Activated T-cell treated with anti-CD3 and anti-CD28 coated beads for 4 hours (primary cell): ENCODE data around the gene SLC12A8.

Experiments used
- DNase-seq: peaks from one replicate; pipeline ENCODE4 v3.0.0-alpha.2; 2020

Gene SLC12A8

DNA sequence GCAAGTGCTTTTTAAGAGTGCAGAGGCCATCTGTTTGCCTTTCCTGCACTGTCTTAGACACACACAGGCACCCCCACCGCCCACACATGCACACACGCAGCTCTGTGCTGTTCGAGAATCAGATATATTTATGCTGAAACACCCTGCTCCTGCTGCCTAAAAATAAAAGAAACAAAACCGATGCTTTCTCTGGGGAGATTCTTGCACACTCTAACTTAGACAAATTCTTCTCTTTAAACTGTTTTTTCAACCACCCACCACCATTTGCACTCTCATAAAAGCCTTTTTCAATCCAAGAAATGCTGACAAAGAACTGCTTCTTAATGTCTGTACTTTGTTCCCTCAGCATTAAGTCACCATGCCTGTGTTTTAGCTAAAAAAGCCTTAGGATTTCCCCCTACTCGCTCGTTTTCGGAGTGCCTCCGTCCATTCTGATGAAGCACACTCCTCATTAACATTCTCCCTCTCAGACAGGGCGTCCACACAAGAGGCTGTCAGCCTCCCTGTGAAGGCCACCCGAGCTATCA lies 26.2 kb downstream of the SLC12A8 start:
- peak; percentile 12 for DNase-seq

GRCh38 chr3:125185805-125186204 lies 26.7 kb downstream of the SLC12A8 start:
- no peak for DNase-seq

GRCh38 chr3:125179884-125180240 lies 32.7 kb downstream of the SLC12A8 start:
- no peak for DNase-seq

DNA sequence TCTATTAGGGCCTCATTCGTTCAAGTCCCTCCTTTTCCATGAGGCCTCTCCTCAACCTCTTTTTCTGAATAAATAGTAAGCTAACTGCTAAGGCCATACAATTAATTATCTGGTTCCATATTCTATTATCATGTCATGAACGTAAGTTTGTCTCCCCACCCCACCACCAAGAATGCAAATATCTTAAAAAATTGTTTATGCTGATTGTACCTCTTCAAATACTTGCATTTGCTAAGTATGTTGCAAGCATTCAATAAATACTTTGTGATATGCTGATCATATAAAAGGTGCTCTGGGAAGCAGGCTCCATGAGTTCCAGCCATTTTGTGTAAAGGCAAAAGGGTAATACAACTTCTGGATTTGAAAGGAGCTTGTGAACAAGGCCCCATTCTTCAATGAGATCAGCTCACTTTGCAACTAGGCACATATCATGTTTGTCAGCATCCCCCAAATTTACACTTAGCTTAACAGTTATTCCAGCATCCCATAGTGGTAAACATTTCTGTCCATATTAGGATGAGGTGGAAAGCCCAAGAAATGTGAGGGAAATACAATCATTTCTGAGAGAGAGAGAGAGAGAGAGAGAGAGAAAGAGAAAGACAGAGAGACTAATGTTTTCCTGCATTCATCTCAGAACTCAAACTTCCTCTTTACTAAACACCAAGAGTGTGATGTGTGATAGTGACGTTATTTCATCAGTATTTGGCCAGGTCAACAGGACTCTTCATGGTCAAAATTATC lies 33.2 kb downstream of the SLC12A8 start:
- no peak for DNase-seq

DNA sequence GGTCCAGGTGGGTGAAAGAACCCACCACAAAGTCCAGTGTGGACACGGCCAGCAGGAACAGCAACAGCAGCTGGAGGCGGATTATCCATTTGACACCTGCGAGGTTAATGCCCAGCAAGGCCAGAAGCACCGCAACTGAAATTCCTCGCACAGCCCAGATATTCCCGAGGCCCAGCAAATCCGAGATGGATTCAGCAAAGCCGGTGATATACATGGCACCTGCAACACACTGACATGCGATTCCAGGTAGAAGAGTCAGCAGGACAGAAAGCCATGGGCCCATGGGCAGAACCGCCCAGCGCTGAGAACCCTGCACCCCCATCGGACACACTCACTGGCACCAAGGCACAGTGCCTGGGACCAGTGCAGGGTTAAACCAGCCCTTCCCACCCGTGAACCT lies 34.8 kb downstream of the SLC12A8 start:
- DNase-seq = no peak

- DNase-seq = no peak
Measured at GRCh38 chr3:125175295-125176078, 37.1 kb downstream of the SLC12A8 start.

DNA sequence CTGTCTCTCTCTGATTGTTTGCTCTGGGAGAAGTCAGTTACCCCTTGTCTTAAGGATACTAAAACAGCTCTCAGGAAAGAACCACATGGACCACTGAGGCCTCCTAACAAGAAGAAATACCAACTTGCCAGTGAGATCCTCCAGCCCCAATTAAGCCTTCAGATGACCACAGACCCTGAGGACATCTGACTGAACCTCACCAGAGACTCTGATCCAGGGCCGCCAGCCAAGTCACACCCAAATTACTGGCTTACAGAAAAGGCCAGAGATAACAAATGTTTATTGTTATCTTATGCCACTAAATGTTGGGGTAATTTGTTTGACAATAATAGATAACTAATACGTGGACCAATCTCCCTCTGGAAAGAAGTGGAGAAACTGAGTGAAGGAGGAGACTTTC lies 40.2 kb downstream of the SLC12A8 start:
- no peak for DNase-seq

- DNase-seq = no peak
Measured at GRCh38 chr3:125168711-125169393, 43.7 kb downstream of the SLC12A8 start.

- no peak for DNase-seq
Measured at GRCh38 chr3:125166599-125167136, 45.9 kb downstream of the SLC12A8 start.

DNA sequence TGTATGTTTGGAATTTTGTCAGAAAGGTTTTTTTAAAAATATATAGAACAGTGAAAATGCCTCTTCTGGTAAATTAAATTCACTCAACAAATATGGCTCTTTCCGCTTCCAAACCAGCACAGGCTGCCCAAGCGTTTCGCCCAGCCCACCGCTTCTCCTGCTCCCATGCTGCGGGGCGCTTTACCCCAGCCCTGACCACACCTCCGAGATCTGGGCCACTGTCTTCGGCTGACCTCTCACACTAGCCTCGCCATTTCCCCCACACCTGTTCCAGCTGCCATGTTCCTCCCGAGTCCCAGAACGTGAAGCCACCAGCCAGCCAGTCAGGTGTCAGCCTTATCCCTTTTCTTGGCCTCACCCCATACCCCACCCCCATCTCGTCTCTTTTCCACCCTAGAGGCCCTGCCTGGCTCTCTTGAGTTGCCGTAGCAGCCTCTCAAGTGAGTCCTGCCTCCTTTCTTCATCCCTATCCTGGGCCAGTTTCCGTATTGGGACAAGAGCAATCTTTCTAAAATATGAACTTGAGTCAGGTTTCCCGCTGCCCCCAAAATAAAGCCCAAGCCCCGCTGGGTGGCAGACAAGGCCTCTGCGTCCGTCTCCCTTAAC lies 46.5 kb downstream of the SLC12A8 start:
- no peak for DNase-seq

DNA sequence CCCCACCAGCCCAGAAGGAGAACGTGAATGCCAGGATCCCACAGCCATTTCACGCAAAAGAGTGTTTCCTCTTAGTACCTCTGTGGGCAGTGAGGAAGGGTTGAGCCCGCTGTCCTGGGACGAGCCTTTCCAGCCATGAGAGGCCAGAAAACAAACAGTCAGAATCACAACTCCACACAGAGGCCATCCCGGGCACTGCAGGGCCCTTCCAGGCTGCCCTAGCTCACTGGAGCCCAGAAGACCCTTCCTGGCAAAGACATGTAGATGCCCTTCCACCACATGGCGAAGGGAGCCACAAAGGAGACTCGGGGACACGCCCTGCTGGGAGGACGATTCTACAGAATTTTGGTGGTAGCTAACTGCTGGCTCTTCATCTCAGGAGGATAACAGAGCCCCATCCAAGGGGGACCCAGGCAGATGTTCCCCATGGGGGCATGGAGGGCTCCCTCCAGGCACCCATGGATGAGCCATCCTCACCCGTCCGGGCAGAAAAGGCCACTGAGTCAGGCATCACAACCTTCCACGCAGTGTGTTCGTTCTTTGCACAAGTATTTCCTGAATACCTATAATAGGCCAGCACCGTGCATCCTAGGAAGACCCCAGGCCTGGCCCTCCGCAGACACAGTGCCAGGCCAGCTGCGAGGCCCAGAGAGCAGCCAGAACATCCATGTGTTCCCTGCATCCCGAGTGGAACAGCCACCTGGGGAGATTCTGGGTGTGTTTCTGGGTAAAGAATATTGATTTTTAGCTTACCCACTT lies 47.2 kb downstream of the SLC12A8 start:
- DNase-seq = no peak

- DNase-seq = no peak
Measured at GRCh38 chr3:125163739-125164601, 48.6 kb downstream of the SLC12A8 start.

GRCh38 chr3:125161607-125162219 lies 50.8 kb downstream of the SLC12A8 start:
- no peak for DNase-seq

DNA sequence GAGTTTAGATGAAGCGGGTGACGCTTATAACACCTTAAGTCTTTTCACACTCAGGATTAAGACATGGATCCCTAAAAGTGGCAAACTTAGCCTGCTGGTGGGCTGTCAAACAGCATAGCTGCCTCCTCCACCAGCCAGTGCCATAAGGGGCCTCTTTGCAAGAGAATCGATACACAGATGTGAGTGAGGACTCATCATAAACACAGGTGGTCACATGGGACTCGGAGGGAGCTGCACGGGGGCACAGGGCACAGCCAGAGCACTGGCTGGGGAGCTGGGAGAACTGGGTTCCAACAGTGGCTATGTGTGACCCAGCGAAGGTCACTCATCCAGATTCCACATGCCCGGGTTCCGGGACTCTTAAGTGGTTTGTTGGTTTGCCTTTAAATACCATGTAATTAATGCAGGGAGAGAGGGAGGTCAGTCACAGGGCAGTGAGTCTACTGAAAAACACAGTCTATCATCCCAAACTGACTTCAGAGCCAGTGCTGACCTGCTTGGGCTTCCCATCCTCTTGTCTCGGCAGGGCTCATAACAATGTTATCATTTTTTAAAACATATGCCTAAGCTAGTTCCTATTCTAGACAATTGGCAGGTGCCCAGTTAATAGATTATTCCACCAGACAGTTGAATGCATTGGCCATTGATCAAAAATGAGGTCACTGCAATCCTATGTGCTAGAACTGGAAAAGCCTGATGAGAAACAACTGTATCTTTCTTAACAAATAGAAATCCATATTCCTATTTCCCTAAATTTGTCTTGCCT lies 51.8 kb downstream of the SLC12A8 start:
- DNase-seq = no peak

DNA sequence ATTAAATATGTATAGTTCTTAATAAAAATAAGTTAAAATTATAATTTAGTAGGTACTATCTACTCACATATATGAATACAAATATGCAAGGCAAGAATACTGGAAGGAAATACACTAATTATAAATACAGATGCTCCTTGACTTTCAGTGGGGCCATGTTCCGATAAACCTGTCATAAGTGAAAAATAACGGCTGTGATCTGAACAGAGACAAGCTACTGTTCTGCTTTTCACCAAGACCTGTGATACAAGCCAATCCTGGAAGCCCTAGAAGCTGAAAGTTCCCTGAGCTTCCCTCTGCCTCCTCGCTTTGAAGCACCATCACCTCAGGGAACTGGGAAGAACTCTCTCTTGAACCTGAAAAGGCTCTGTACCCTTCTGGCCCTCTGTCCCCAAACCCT lies 55.4 kb downstream of the SLC12A8 start:
- DNase-seq = no peak

DNA sequence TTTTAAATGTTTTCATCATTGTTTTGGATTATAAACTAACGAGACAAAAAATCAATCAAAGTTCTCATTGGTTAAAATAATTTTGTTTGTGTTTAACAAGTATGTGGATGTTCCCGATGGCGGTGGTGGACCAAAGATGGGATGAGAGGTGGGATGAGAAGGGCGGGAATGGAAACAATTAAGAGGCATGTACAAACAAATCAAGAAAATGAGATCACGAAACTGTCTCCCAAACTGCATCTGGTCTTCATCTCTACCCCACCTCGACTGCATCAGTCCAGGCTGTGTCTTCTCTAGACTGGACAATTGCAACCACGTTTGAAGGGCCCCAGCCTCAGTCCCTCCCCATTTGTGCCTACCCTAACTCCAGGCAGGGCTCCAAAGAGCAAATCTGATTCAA lies 56.1 kb downstream of the SLC12A8 start:
- no peak for DNase-seq

- no peak for DNase-seq
Measured at GRCh38 chr3:125154800-125155269, 57.7 kb downstream of the SLC12A8 start.

DNA sequence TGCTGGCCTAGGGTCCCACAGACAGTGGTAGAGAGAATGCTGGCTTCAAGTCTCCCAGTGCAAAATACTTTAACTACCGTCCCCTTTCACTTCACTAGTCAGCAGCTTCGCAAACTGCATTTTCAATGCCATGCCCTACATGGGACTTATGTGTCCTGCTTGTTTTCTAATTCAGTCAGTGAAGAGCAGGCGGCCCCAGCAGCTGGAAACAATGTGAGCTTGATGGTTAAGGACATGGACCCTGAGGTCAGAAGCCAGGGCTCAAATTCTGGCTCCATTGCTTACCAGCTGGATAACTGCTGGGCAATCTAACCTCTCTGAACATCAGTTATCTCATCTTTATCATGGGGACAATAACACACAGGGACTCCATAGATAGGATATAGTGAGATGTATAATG lies 58.4 kb downstream of the SLC12A8 start:
- DNase-seq = no peak

GRCh38 chr3:125152951-125153350 lies 59.6 kb downstream of the SLC12A8 start:
- DNase-seq = no peak

DNA sequence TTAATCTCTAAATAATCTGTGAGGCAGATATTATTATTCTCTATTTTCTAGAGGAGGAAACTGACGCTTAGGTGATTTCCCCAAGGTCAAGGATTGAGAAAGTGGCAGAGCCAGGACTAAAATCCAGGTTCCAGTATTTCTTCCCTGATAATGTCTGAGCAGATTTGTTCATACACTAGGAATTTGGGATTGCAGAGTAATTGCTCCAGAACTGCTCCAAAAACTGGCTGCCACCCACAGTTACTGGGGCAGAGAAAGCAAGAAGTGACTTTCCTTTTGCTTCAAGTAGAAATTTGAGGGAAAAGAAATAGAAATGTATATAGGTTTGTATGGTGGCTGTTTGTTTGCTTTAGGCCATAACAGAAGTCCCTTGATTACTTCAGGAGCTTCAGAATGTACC lies 60.6 kb downstream of the SLC12A8 start:
- no peak for DNase-seq
